Stromal cell of bone marrow (primary cell): ENCODE results near the gene CYTH1.
"Not testable (repeated sequence)": the region's sequence is repeated elsewhere in the genome, so short reads cannot be mapped to it uniquely, and the experiment has no call there.

Source experiments
- DNase-seq: peaks from one replicate; pipeline ENCODE4 v3.0.0-alpha.2; 2012; ENCODE audit warnings: low read depth

The CYTH1 gene

GRCh38 chr17:78759969-78760352 lies 22.1 kb downstream of the CYTH1 start:
- no peak for DNase-seq

GRCh38 chr17:78759203-78759968 lies 22.7 kb downstream of the CYTH1 start:
- DNase-seq: no peak

GRCh38 chr17:78753316-78754250 lies 28.5 kb downstream of the CYTH1 start:
- no peak for DNase-seq

GRCh38 chr17:78751447-78752161 lies 30.5 kb downstream of the CYTH1 start:
- DNase-seq: no peak

GRCh38 chr17:78751000-78751399 lies 31.1 kb downstream of the CYTH1 start:
- DNase-seq: not testable (repeated sequence)

GRCh38 chr17:78748730-78749317 lies 33.2 kb downstream of the CYTH1 start:
- peak; percentile 64 for DNase-seq

GRCh38 chr17:78748048-78748729 lies 33.9 kb downstream of the CYTH1 start:
- DNase-seq: no peak

GRCh38 chr17:78747488-78747887 lies 34.6 kb downstream of the CYTH1 start:
- no peak for DNase-seq

GRCh38 chr17:78746949-78747269 lies 35.2 kb downstream of the CYTH1 start:
- DNase-seq: no peak

GRCh38 chr17:78746263-78746948 lies 35.7 kb downstream of the CYTH1 start:
- no peak for DNase-seq

- no peak for DNase-seq
Observed at GRCh38 chr17:78745407-78746088, 36.5 kb downstream of the CYTH1 start.

- no peak for DNase-seq
Observed at GRCh38 chr17:78742901-78743300, 39.2 kb downstream of the CYTH1 start.

- no peak for DNase-seq
Observed at GRCh38 chr17:78741644-78742284, 40.3 kb downstream of the CYTH1 start.

GRCh38 chr17:78739331-78739931 lies 42.6 kb downstream of the CYTH1 start:
- DNase-seq: no peak

- DNase-seq: no peak
Observed at GRCh38 chr17:78738698-78739097, 43.4 kb downstream of the CYTH1 start.

GRCh38 chr17:78738278-78738677 lies 43.8 kb downstream of the CYTH1 start:
- DNase-seq: no peak

GRCh38 chr17:78737332-78737731 lies 44.7 kb downstream of the CYTH1 start:
- peak; percentile 74 for DNase-seq

GRCh38 chr17:78736526-78737079 lies 45.5 kb downstream of the CYTH1 start:
- DNase-seq: no peak
